Measurements from ENCODE around the gene CERT1.

DNA sequence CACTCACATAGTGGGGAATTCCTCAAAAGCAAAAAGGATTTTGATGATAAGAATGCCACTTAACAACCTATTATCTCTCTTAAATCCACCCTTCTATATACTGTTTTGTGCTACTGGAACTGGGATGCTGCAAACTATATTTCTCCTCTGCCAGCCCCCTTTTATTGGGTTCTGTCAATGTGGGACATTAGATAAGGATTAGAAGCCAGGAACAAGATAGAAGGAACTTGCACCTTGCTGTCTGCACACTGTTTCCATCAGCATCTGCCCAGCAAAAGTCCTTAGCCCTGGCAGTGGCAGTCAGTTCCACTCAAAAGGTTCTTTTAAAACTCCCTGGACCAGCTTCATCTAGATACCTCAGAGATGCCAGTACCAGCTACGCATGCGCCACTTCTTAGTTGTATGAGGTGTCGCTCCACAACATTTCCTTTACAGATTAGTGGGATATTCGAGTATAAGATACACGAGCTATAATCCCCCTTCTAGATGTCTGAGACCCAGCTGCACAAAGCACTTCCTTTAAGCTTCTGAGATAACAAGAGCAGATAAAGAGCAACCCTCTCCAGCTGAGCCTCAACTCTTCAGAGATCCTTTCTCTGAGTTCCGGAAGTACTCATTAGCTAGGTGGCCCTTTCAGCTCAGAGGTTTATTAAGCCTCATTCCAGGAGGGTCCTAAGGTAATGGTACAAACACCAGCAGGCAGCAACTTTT lies 45.3 kb downstream of the CERT1 start:
- TF ChIP-seq RFX5 (IDR thresholded peaks at IDR 0.05; ENCODE audit: low read length) (no peak), MXI1 (IDR thresholded peaks at IDR 0.05; ENCODE audit: low read depth, low read length) (no peak), RCOR1 (IDR thresholded peaks at IDR 0.05; ENCODE audit: low read length) (no peak), SMC3 (IDR thresholded peaks at IDR 0.05; ENCODE audit: low read depth, low read length) (no peak), RXRA (IDR thresholded peaks at IDR 0.05; ENCODE audit: borderline replicate concordance, low read depth) (no peak), GABPA (IDR thresholded peaks at IDR 0.05; ENCODE audit: low read depth) (no peak), EZH2phosphoT487 (IDR thresholded peaks at IDR 0.05; ENCODE audit: borderline replicate concordance, low read depth) (no peak), POLR2AphosphoS5 (IDR thresholded peaks at IDR 0.05; ENCODE audit: low read depth, low read length) (no peak), SIN3A (IDR thresholded peaks at IDR 0.05; ENCODE audit: borderline replicate concordance, low read depth, low read length) (no peak)
- TF ChIP-seq, protein P1, sequence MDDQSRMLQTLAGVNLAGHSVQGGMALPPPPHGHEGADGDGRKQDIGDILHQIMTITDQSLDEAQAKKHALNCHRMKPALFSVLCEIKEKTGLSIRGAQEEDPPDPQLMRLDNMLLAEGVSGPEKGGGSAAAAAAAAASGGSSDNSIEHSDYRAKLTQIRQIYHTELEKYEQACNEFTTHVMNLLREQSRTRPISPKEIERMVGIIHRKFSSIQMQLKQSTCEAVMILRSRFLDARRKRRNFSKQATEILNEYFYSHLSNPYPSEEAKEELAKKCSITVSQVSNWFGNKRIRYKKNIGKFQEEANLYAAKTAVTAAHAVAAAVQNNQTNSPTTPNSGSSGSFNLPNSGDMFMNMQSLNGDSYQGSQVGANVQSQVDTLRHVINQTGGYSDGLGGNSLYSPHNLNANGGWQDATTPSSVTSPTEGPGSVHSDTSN (IDR thresholded peaks at IDR 0.05) = no peak
- TF ChIP-seq, protein P2, sequence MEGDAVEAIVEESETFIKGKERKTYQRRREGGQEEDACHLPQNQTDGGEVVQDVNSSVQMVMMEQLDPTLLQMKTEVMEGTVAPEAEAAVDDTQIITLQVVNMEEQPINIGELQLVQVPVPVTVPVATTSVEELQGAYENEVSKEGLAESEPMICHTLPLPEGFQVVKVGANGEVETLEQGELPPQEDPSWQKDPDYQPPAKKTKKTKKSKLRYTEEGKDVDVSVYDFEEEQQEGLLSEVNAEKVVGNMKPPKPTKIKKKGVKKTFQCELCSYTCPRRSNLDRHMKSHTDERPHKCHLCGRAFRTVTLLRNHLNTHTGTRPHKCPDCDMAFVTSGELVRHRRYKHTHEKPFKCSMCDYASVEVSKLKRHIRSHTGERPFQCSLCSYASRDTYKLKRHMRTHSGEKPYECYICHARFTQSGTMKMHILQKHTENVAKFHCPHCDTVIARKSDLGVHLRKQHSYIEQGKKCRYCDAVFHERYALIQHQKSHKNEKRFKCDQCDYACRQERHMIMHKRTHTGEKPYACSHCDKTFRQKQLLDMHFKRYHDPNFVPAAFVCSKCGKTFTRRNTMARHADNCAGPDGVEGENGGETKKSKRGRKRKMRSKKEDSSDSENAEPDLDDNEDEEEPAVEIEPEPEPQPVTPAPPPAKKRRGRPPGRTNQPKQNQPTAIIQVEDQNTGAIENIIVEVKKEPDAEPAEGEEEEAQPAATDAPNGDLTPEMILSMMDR (IDR thresholded peaks at IDR 0.05) = no peak
- TF ChIP-seq, protein P3, sequence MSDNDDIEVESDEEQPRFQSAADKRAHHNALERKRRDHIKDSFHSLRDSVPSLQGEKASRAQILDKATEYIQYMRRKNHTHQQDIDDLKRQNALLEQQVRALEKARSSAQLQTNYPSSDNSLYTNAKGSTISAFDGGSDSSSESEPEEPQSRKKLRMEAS (IDR thresholded peaks at IDR 0.05; ENCODE audit: low read depth) = no peak
- TF ChIP-seq, protein P4, sequence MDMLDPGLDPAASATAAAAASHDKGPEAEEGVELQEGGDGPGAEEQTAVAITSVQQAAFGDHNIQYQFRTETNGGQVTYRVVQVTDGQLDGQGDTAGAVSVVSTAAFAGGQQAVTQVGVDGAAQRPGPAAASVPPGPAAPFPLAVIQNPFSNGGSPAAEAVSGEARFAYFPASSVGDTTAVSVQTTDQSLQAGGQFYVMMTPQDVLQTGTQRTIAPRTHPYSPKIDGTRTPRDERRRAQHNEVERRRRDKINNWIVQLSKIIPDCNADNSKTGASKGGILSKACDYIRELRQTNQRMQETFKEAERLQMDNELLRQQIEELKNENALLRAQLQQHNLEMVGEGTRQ (IDR thresholded peaks at IDR 0.05; ENCODE audit: borderline replicate concordance, low read depth, low read length) = no peak
- TF ChIP-seq, protein P5, sequence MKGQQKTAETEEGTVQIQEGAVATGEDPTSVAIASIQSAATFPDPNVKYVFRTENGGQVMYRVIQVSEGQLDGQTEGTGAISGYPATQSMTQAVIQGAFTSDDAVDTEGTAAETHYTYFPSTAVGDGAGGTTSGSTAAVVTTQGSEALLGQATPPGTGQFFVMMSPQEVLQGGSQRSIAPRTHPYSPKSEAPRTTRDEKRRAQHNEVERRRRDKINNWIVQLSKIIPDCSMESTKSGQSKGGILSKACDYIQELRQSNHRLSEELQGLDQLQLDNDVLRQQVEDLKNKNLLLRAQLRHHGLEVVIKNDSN (IDR thresholded peaks at IDR 0.05; ENCODE audit: borderline replicate concordance, low read depth) = no peak

Data from SK-N-SH (cell line).